ENCODE data around the gene RBBP8. TPM values are rescaled to one million over a fixed set of nuclear protein-coding genes. Genes with fewer than 3 reads are reported as not detected.

Gene RBBP8
- total and polyA plus RNA-seq, 10 of the 15 experiments (the other 5 are each of a cell fraction or from before 2014, with no cell fraction given), result 46.2 to 82.3 (median 68.7) TPM

DNA sequence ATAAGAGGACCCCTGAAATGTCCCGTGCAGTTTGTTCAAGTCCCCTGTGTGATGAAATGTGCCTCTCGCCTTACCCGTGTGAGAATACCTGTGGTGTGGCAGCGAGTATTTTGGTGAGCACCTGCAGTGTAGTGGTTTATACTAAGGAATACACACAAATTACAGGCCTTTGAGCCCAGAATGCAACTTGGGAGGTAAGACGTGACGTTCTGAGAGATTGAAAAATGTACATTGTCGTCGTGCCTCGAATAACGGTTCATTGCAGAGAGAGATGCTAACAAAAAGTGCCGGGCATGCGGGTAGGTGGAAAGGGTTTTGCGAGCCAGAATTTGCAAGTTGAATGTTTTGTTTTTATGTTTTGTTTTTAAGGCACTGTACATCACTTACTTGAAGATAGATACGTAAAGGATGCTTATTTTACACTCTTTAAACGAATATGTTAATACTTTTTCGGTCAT, 867 bp downstream of the RBBP8 start:
- peak overlapping the region; percentile 61 for H3K4me2 ChIP-seq (ENCODE audit: control insufficient read depth, insufficient read depth)
- H3K4me3 ChIP-seq, result peak overlapping the region; percentile 86
- peaks cover 28% of the 10 kb centered on the region for H3K79me2 ChIP-seq (ENCODE audit: control insufficient read depth, insufficient read depth, low read length)
- ATAC-seq (peak; percentile 35), FAIRE-seq (no peak), DNase-seq (ENCODE audit: low read depth, low spot score) (peak; percentile 32)
- SMC1A ChIA-PET (ENCODE audit: uncharacterized antibody, unreplicated experiment), result interaction anchor here (1.5 to 6.3 kb wide), 4 partner anchors 7 to 49 kb away, joined by 4 to 74 read pairs (median 29); no protein-coding TSS in a partner anchor
- no peaks in the 10 kb centered on the region for H3K27me3 ChIP-seq (replicated peaks in 1 of 2; ENCODE audit: control insufficient read depth in 2 of 2, insufficient read depth in 2 of 2, low read length in 1 of 2)
- peaks cover 0 to 3% of the 10 kb centered on the region in 2 experiments; a peak in 1 of 4 replicates for H3K36me3 ChIP-seq (ENCODE audit: control insufficient read depth in 2 of 2, insufficient read depth in 2 of 2, low read length in 1 of 2)
- H4K20me1 ChIP-seq (ENCODE audit: control insufficient read depth, insufficient read depth), result no peaks in the 10 kb centered on the region
- H3K9me3 ChIP-seq (replicated peaks; ENCODE audit: control insufficient read depth, insufficient read depth, low read length), result no peaks in the 10 kb centered on the region
- CTCF ChIA-PET, result interaction anchor here (0.6 to 6.3 kb wide), 5 partner anchors 49 to 424 kb away, joined by 3 to 103 read pairs (median 3); no protein-coding TSS in a partner anchor
- TSS peak; percentile 74 for BruUV-seq (replicated peaks)
- POLR2A ChIA-PET, result interaction anchor here (1.5 kb wide), 1 partner anchor 44 kb away, joined by 11 read pairs; no protein-coding TSS in a partner anchor
- H2AFZ ChIP-seq (ENCODE audit: control insufficient read depth, low read depth, low read length), result peak overlapping the region; percentile 98
- WGBS (ENCODE audit: insufficient coverage, insufficient replicate concordance, low lambda C conversion rate, missing lambda C conversion rate), result 0% methylated on average over 16 of the region's 16 CpGs
- in situ Hi-C loops (cut with MboI), result loop anchor here (25.0 kb wide), 1 partner anchor 1822 kb away; the partner anchor contains the start of gene ROCK1
- RAD21 ChIA-PET (ENCODE audit: unreplicated experiment), result interaction anchor here (1.1 to 1.6 kb wide), 4 partner anchors 31 to 120 kb away, joined by 3 to 14 read pairs (median 4); no protein-coding TSS in a partner anchor
- H3K27ac ChIP-seq (ENCODE audit: control insufficient read depth, insufficient read depth), result peak overlapping the region; percentile 92
- no peak for TF ChIP-seq POLR2AphosphoS5 (IDR thresholded peaks at IDR 0.05; ENCODE audit: low read length)
- no peak for TF ChIP-seq ZBED1 (IDR thresholded peaks at IDR 0.05; ENCODE audit: borderline replicate concordance)
- TF ChIP-seq CREM (IDR thresholded peaks at IDR 0.05; ENCODE audit: low read depth), result 0 out of 2 replicates have a peak, but pooled peaks have one; percentile 27
- TF ChIP-seq TCF7 (IDR thresholded peaks at IDR 0.05; ENCODE audit: borderline replicate concordance), result no peak
- TF ChIP-seq YBX1 (IDR thresholded peaks at IDR 0.05), result no peak
- TF ChIP-seq, protein P1, sequence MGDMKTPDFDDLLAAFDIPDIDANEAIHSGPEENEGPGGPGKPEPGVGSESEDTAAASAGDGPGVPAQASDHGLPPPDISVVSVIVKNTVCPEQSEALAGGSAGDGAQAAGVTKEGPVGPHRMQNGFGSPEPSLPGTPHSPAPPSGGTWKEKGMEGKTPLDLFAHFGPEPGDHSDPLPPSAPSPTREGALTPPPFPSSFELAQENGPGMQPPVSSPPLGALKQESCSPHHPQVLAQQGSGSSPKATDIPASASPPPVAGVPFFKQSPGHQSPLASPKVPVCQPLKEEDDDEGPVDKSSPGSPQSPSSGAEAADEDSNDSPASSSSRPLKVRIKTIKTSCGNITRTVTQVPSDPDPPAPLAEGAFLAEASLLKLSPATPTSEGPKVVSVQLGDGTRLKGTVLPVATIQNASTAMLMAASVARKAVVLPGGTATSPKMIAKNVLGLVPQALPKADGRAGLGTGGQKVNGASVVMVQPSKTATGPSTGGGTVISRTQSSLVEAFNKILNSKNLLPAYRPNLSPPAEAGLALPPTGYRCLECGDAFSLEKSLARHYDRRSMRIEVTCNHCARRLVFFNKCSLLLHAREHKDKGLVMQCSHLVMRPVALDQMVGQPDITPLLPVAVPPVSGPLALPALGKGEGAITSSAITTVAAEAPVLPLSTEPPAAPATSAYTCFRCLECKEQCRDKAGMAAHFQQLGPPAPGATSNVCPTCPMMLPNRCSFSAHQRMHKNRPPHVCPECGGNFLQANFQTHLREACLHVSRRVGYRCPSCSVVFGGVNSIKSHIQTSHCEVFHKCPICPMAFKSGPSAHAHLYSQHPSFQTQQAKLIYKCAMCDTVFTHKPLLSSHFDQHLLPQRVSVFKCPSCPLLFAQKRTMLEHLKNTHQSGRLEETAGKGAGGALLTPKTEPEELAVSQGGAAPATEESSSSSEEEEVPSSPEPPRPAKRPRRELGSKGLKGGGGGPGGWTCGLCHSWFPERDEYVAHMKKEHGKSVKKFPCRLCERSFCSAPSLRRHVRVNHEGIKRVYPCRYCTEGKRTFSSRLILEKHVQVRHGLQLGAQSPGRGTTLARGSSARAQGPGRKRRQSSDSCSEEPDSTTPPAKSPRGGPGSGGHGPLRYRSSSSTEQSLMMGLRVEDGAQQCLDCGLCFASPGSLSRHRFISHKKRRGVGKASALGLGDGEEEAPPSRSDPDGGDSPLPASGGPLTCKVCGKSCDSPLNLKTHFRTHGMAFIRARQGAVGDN (IDR thresholded peaks at IDR 0.05), result 0 out of 2 replicates have a peak, but pooled peaks have one; percentile 11
- TF ChIP-seq RBBP5 (conservative IDR thresholded peaks at IDR 0.05), result 0 out of 2 replicates have a peak, but pooled peaks have one; percentile 14
- TF ChIP-seq, protein P2, sequence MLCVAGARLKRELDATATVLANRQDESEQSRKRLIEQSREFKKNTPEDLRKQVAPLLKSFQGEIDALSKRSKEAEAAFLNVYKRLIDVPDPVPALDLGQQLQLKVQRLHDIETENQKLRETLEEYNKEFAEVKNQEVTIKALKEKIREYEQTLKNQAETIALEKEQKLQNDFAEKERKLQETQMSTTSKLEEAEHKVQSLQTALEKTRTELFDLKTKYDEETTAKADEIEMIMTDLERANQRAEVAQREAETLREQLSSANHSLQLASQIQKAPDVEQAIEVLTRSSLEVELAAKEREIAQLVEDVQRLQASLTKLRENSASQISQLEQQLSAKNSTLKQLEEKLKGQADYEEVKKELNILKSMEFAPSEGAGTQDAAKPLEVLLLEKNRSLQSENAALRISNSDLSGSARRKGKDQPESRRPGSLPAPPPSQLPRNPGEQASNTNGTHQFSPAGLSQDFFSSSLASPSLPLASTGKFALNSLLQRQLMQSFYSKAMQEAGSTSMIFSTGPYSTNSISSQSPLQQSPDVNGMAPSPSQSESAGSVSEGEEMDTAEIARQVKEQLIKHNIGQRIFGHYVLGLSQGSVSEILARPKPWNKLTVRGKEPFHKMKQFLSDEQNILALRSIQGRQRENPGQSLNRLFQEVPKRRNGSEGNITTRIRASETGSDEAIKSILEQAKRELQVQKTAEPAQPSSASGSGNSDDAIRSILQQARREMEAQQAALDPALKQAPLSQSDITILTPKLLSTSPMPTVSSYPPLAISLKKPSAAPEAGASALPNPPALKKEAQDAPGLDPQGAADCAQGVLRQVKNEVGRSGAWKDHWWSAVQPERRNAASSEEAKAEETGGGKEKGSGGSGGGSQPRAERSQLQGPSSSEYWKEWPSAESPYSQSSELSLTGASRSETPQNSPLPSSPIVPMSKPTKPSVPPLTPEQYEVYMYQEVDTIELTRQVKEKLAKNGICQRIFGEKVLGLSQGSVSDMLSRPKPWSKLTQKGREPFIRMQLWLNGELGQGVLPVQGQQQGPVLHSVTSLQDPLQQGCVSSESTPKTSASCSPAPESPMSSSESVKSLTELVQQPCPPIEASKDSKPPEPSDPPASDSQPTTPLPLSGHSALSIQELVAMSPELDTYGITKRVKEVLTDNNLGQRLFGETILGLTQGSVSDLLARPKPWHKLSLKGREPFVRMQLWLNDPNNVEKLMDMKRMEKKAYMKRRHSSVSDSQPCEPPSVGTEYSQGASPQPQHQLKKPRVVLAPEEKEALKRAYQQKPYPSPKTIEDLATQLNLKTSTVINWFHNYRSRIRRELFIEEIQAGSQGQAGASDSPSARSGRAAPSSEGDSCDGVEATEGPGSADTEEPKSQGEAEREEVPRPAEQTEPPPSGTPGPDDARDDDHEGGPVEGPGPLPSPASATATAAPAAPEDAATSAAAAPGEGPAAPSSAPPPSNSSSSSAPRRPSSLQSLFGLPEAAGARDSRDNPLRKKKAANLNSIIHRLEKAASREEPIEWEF (IDR thresholded peaks at IDR 0.05; ENCODE audit: insufficient replicate concordance, low read depth, low read length), result no peak
- peak; percentile 39; the same call in 1 of the 2 replicates for TF ChIP-seq RUNX3 (IDR thresholded peaks at IDR 0.05; ENCODE audit: low read length)
- H3K9ac ChIP-seq (ENCODE audit: control insufficient read depth, insufficient read depth, low read length), result peak overlapping the region; percentile 97
- H3K4me1 ChIP-seq (ENCODE audit: control insufficient read depth, insufficient read depth, low read length), result peaks cover 6% of the 10 kb centered on the region
- intact Hi-C loops (cut with micrococcal nuclease; ENCODE audit: unreplicated experiment), result loop anchor here (2.0 to 10.0 kb wide), 5 partner anchors 45 to 571 kb away; partner anchors contain the start of genes CABLES1 and RMC1
